Metanephros (tissue), 2 donors: ENCODE data around the gene SEC61A1. TPM values are rescaled to one million over a fixed set of nuclear protein-coding genes. Genes with fewer than 3 reads are reported as not detected.

ENCODE experiments used
- small RNA-seq: library from RNA; depleted of rRNA; stranded (forward); fragments of <200 nt; gene quantifications from one replicate; pipeline ENCODE3, GENCODE V24; 2014; ENCODE audit warnings: low replicate concordance
- total RNA-seq: library from RNA; depleted of rRNA; stranded (reverse); fragments of >200 nt; gene quantifications from one replicate; pipeline ENCODE4 v1.2.3, GENCODE V29; 2014

Gene SEC61A1
- total RNA-seq: 119 TPM

DNA sequence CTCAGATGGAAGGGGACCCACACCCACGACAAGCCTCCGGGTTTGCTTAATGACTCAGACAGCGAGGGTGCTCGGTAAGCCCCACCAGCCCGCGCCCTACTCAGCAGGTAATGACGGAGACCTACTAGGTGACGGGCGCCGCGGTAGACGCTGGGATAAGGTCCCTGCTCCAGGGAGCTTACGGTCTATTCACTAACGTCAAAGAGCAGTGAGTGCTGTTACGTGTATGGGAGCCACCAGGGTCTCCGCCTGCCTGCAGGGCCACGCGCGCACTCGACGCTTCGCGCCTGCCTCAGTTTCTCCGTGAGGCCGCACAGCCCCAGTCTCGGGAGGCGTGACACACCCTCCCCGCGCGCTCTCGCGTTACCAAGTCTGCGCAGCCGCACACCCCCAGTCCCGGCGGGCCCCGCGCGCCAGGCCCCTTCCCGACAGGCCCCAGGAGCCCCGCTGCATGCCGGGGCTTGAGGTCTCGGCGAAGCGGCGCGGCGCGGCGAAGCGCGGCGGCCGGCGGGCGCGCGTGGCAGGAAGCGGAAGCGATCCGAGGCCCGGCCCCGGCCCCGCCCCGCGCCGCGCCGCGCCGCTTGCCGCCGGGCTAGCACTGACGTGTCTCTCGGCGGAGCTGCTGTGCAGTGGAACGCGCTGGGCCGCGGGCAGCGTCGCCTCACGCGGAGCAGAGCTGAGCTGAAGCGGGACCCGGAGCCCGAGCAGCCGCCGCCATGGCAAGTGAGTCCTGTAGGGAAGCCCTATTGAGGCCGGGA lies at the start of gene SEC61A1:
TSS of gene SEC61A1 (plus strand) at position 601 of the 758 bp plus-strand sequence. CDS start at position 717, 116 bp downstream.

Small RNA genes lying within 50 kb of the gene (small RNA-seq; reads per million reads assigned to genes)
- not detected for gene RNU2-37P

Other genes starting within 250 kb of the SEC61A1 start
- gene MGLL, start 229.9 kb upstream of the SEC61A1 start, total RNA-seq: 34.1 TPM
- gene KBTBD12, start 137.2 kb upstream of the SEC61A1 start, total RNA-seq: 6.2 TPM
- gene RUVBL1, start 71.4 kb downstream of the SEC61A1 start, total RNA-seq: 40.8 TPM
- 19.0 TPM for gene EEFSEC, start 101.0 kb downstream of the SEC61A1 start, total RNA-seq